CD4-positive, alpha-beta T cell treated with Interleukin-17A for 4 hours (primary cell): Measurements from ENCODE around the gene SERTAD2.

ENCODE experiments used
- DNase-seq: peaks from one replicate; pipeline ENCODE4 v3.0.0-alpha.2; 2020; ENCODE audit warnings: mixed read lengths

Gene SERTAD2

GRCh38 chr2:64607381-64608304 is 46.1 kb downstream of the SERTAD2 start:
- no peak for DNase-seq

- peak; percentile 87 for DNase-seq
These were observed 47.0 kb downstream of the SERTAD2 start for GRCh38 chr2:64606479-64607363.

- no peak for DNase-seq
These were observed 47.7 kb downstream of the SERTAD2 start for GRCh38 chr2:64605991-64606478.

GRCh38 chr2:64605026-64605471 is 48.7 kb downstream of the SERTAD2 start:
- DNase-seq: no peak

GRCh38 chr2:64604155-64604554 is 49.6 kb downstream of the SERTAD2 start:
- no peak for DNase-seq

- DNase-seq: no peak
These were observed 51.3 kb downstream of the SERTAD2 start for GRCh38 chr2:64602436-64602835.

GRCh38 chr2:64601785-64602391 is 51.8 kb downstream of the SERTAD2 start:
- DNase-seq: no peak

- DNase-seq: no peak
These were observed 52.5 kb downstream of the SERTAD2 start for GRCh38 chr2:64601034-64601754.

GRCh38 chr2:64599469-64599868 is 54.2 kb downstream of the SERTAD2 start:
- no peak for DNase-seq

- DNase-seq: no peak
These were observed 55.5 kb downstream of the SERTAD2 start for GRCh38 chr2:64598226-64598625.

GRCh38 chr2:64595397-64596176 is 58.1 kb downstream of the SERTAD2 start:
- DNase-seq: no peak

- no peak for DNase-seq
These were observed 59.3 kb downstream of the SERTAD2 start for GRCh38 chr2:64594226-64594989.

- DNase-seq: no peak
These were observed 60.6 kb downstream of the SERTAD2 start for GRCh38 chr2:64593035-64593655.

- no peak for DNase-seq
These were observed 62.5 kb downstream of the SERTAD2 start for GRCh38 chr2:64591188-64591587.

GRCh38 chr2:64587561-64587960 is 66.2 kb downstream of the SERTAD2 start:
- DNase-seq: no peak

GRCh38 chr2:64586883-64587481 is 66.7 kb downstream of the SERTAD2 start:
- DNase-seq: no peak

- no peak for DNase-seq
These were observed 67.7 kb downstream of the SERTAD2 start for GRCh38 chr2:64586054-64586453.

- DNase-seq: no peak
These were observed 70.9 kb downstream of the SERTAD2 start for GRCh38 chr2:64582774-64583340.
